HCT116 (cell line): ENCODE measurements around the gene UBE2R2. TPM values are rescaled to one million over a fixed set of nuclear protein-coding genes. Genes with fewer than 3 reads are reported as not detected.

Experiments used
- ATAC-seq: fragments of 200-7000 bp; cut with Tn5 transposase; 2 replicates; pipeline ENCODE4 v1.9.1; 2020; ENCODE audit warnings: mild to moderate bottlenecking, moderate library complexity
- BruUV-seq: library from RNA; stranded (reverse); fragments of 400-500 nt; replicated peaks from 2 replicates; lab custom pipeline; 2021; lab: Mats Ljungman, UMichigan
- CTCF ChIA-PET: fragments of 300-600 bp; sonication (Branson Sonifier 250); formaldehyde crosslinking; loops from one replicate; lab custom pipeline; 2021; ENCODE audit warnings: antibody characterized with exemption; lab: Charles Lee
- POLR2A ChIA-PET: fragments of 300-600, 350-600 bp; sonication (Branson Sonifier 250); formaldehyde crosslinking; loops from one replicate; lab custom pipeline; 2021; ENCODE audit warnings: antibody characterized with exemption; lab: Charles Lee
- RAD21 ChIA-PET, 2 experiments: fragments of 300-600 bp; sonication (Branson Sonifier 250); formaldehyde crosslinking; loops; one replicate each; lab custom pipeline; 2023; ENCODE audit warnings: low total read pairs in 2 of 2; ENCODE audit not compliant: uncharacterized antibody in 2 of 2, unreplicated experiment in 2 of 2, low non-redundant PET in 1 of 2; lab: Charles Lee
- DNase-seq: peaks from one replicate; pipeline ENCODE4 v3.0.0-alpha.2; 2010; ENCODE audit warnings: low read depth, low spot score
- H2AFZ ChIP-seq: fragments of 200-600 bp; shearing (Covaris generic), sonication (generic); 2 replicates; pipeline ENCODE4 v1.6.1; 2017; ENCODE audit warnings: low read depth, mixed run types, mixed read lengths, antibody characterized with exemption, low read length; ENCODE audit not compliant: poor library complexity, severe bottlenecking
- H3K27ac ChIP-seq: 2 replicates; pipeline ENCODE4 v1.5.1; 2012; ENCODE audit warnings: low read depth, low read length
- H3K27me3 ChIP-seq: fragments of 200-600 bp; sonication (generic); 2 replicates; pipeline ENCODE4 v1.6.1; 2016; ENCODE audit warnings: mixed run types, low read length, mixed read lengths; ENCODE audit not compliant: insufficient read depth
- H3K36me3 ChIP-seq, 2 experiments: fragments of 200-500 bp in 1 of 2; fragments of 200-600 bp in 1 of 2; sonication (Bioruptor generic) in 1 of 2; sonication (generic) in 1 of 2; 2 replicates each; pipeline versions ENCODE4 v1.5.1 to v1.6.1; 2014 to 2016; ENCODE audit warnings: low read length in 2 of 2, inconsistent platforms in 1 of 2, mixed read lengths in 1 of 2, mixed run types in 1 of 2; ENCODE audit not compliant: insufficient read depth in 2 of 2, control insufficient read depth in 1 of 2
- H3K4me1 ChIP-seq, 2 experiments: fragments of 200-600 bp in 1 of 2; sonication (generic) in 1 of 2; 2 replicates each; pipeline versions ENCODE4 v1.5.1 to v1.6.1; 2012 to 2017; ENCODE audit warnings: low read length in 2 of 2, inconsistent platforms in 1 of 2, mild to moderate bottlenecking in 1 of 2, mixed read lengths in 1 of 2, mixed run types in 1 of 2, moderate library complexity in 1 of 2; ENCODE audit not compliant: insufficient read depth in 2 of 2, control insufficient read depth in 1 of 2
- H3K4me2 ChIP-seq: fragments of 200-600 bp; sonication (generic); 2 replicates; pipeline ENCODE4 v1.6.1; 2017; ENCODE audit warnings: mixed run types, low read length, mixed read lengths
- H3K4me3 ChIP-seq, 2 experiments: fragments of 200-600 bp in 1 of 2; sonication (generic) in 1 of 2; replicated peaks in 1 of 2; 2 replicates each; pipeline ENCODE4 v1.5.1; 2011 to 2016; ENCODE audit warnings: low read length in 2 of 2, control low read depth in 1 of 2, low read depth in 1 of 2, mild to moderate bottlenecking in 1 of 2, mixed read lengths in 1 of 2, mixed run types in 1 of 2
- H3K79me2 ChIP-seq: fragments of 200-600 bp; sonication (generic); 2 replicates; pipeline ENCODE4 v1.6.1; 2017; ENCODE audit warnings: mild to moderate bottlenecking, mixed run types, low read length, moderate library complexity, mixed read lengths; ENCODE audit not compliant: insufficient read depth
- H3K9ac ChIP-seq: fragments of 200-600 bp; sonication (generic); 2 replicates; pipeline ENCODE4 v1.6.1; 2016; ENCODE audit warnings: low read length, mixed read lengths
- H3K9me2 ChIP-seq: fragments of 200-600 bp; sonication (generic), shearing (Covaris generic); 2 replicates; pipeline ENCODE4 v1.6.1; 2017; ENCODE audit warnings: mixed run types, mild to moderate bottlenecking, moderate library complexity; ENCODE audit not compliant: insufficient read depth
- H3K9me3 ChIP-seq, 2 experiments: fragments of 200-500 bp in 1 of 2; fragments of 200-600 bp in 1 of 2; sonication (Bioruptor generic) in 1 of 2; sonication (generic) in 1 of 2; 2 replicates each; pipeline ENCODE4 v1.6.1; 2014 to 2017; ENCODE audit warnings: low read length in 2 of 2, mixed read lengths in 2 of 2, inconsistent platforms in 1 of 2, low read depth in 1 of 2, mild to moderate bottlenecking in 1 of 2, mixed run types in 1 of 2, moderate library complexity in 1 of 2; ENCODE audit not compliant: control insufficient read depth in 1 of 2, insufficient read depth in 1 of 2
- H4K20me1 ChIP-seq: fragments of 200-600 bp; sonication (generic), shearing (Covaris generic); 2 replicates; pipeline ENCODE4 v1.6.1; 2017; ENCODE audit warnings: mixed run types, mild to moderate bottlenecking, moderate library complexity; ENCODE audit not compliant: insufficient read depth
- EGR1 ChIP-seq: IDR thresholded peaks from 2 replicates; pipeline ENCODE4 v1.6.1; 2012; ENCODE audit warnings: low read depth
- EZH2 ChIP-seq: fragments of 200-600 bp; sonication (generic); IDR thresholded peaks from 2 replicates; pipeline ENCODE4 v1.6.1; 2017; ENCODE audit warnings: antibody characterized with exemption, mixed run types
- FOSL1 ChIP-seq: IDR thresholded peaks from 2 replicates; pipeline ENCODE4 v1.6.1; 2012; ENCODE audit warnings: low read depth
- POLR2A ChIP-seq: IDR thresholded peaks from 2 replicates; pipeline ENCODE4 v1.7.0; 2011; ENCODE audit warnings: borderline replicate concordance; ENCODE audit not compliant: insufficient read depth, insufficient read length; ENCODE audit errors: extremely low read depth
- POLR2AphosphoS5 ChIP-seq: IDR thresholded peaks from 2 replicates; pipeline ENCODE4 v1.6.1; 2011; ENCODE audit warnings: mild to moderate bottlenecking, low read depth, low read length, moderate library complexity
- SIN3A ChIP-seq: IDR thresholded peaks from 2 replicates; pipeline ENCODE4 v1.6.1; 2012; ENCODE audit warnings: low read depth
- TCF7L2 ChIP-seq: IDR thresholded peaks from 2 replicates; pipeline ENCODE4 v1.7.0; 2011; ENCODE audit warnings: borderline replicate concordance, inconsistent platforms; ENCODE audit not compliant: insufficient read depth, insufficient read length; ENCODE audit errors: extremely low read depth
- YY1 ChIP-seq: IDR thresholded peaks from 2 replicates; pipeline ENCODE4 v1.6.1; 2011; ENCODE audit warnings: low read length, low read depth, moderate library complexity, mild to moderate bottlenecking; ENCODE audit not compliant: insufficient replicate concordance; ENCODE audit errors: extremely low read depth
- ZFX ChIP-seq: fragments of 450-650 bp; IDR thresholded peaks from 2 replicates; pipeline ENCODE4 v1.6.1; 2017
- intact Hi-C: fragments of 100-400 bp; cut with micrococcal nuclease; formaldehyde crosslinking; loops from 2 replicates; pipeline ENCODE4 v1.10.0; 2022
- total RNA-seq: library from RNA; stranded (reverse); gene quantifications from one replicate; pipeline ENCODE4 v1.2.1, GENCODE V29; 2021; ENCODE audit not compliant: unreplicated experiment
- TF ChIP-seq, protein P1 (sequence below): IDR thresholded peaks from 2 replicates; pipeline ENCODE4 v1.6.1; 2012
- TF ChIP-seq, protein P2 (sequence below), 3 experiments: fragments of 200-600 bp in 1 of 3; sonication (generic) in 1 of 3; IDR thresholded peaks in 2 of 3; conservative IDR thresholded peaks in 1 of 3; 2 replicates each; pipeline ENCODE4 v1.5.1; 2012 to 2017; ENCODE audit warnings: low read depth in 2 of 3, low read length in 2 of 3, antibody characterized with exemption in 1 of 3, borderline replicate concordance in 1 of 3, control low read depth in 1 of 3, mild to moderate bottlenecking in 1 of 3, mixed read lengths in 1 of 3, mixed run types in 1 of 3, moderate library complexity in 1 of 3; ENCODE audit not compliant: insufficient read depth in 1 of 3

UBE2R2 gene
- total RNA-seq, 1 experiment from 2014 or later, result 47.0 TPM

DNA sequence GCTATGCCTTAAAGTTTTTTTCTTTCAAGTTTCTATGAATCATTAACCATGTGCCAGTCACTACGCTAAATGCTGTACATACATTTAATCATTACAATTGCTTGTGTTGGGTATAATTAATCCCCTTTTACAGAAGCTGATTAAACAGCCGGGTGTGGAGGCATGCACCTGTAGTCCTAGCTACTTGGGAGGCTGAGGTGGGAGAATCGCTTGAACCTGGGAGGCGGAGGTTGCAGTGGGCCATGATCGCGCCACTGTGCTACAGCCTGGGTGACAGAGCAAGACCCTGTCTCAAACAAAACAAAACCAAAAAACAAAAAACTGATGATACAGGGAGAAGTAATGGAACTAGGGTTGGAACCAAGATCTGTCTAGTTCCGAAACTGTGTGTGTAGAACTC, 1.2 kb upstream of the UBE2R2 start:
- TF ChIP-seq EZH2 (no peak), TCF7L2 (no peak), ZFX (no peak)
- RAD21 ChIA-PET, result no interaction called here
- peak overlapping the region in 1 of 2 experiments; percentile 87; a peak in 2 of 4 replicates for H3K4me3 ChIP-seq
- no peaks in the 10 kb centered on the region; a peak in 1 of 4 replicates for H3K36me3 ChIP-seq
- no peaks in the 10 kb centered on the region for H3K9me2 ChIP-seq
- H3K9me3 ChIP-seq, result no peaks in the 10 kb centered on the region
- peak overlapping the region; percentile 91 for H3K4me2 ChIP-seq
- peaks cover 4% of the 10 kb centered on the region; the same call in 1 of the 2 replicates for H4K20me1 ChIP-seq
- no peak for DNase-seq
- peaks cover 28 to 54% of the 10 kb centered on the region in 2 experiments for H3K4me1 ChIP-seq
- peak overlapping the region; percentile 93 for H3K9ac ChIP-seq
- CTCF ChIA-PET, result interaction anchor here (0.8 to 1.0 kb wide), 2 partner anchors 34 to 37 kb away, joined by 3 read pairs; no protein-coding TSS in a partner anchor
- ATAC-seq, result no peak
- BruUV-seq, result no TSS peak
- peak overlapping the region; percentile 95 for H3K27ac ChIP-seq
- H3K27me3 ChIP-seq, result no peaks in the 10 kb centered on the region
- peaks cover 36% of the 10 kb centered on the region for H3K79me2 ChIP-seq
- intact Hi-C loops, result loop anchor here (2.0 to 10.0 kb wide), 3 partner anchors 37 to 259 kb away; no protein-coding TSS in a partner anchor
- POLR2A ChIA-PET, result no interaction called here
- H2AFZ ChIP-seq, result no peak overlapping the region

DNA sequence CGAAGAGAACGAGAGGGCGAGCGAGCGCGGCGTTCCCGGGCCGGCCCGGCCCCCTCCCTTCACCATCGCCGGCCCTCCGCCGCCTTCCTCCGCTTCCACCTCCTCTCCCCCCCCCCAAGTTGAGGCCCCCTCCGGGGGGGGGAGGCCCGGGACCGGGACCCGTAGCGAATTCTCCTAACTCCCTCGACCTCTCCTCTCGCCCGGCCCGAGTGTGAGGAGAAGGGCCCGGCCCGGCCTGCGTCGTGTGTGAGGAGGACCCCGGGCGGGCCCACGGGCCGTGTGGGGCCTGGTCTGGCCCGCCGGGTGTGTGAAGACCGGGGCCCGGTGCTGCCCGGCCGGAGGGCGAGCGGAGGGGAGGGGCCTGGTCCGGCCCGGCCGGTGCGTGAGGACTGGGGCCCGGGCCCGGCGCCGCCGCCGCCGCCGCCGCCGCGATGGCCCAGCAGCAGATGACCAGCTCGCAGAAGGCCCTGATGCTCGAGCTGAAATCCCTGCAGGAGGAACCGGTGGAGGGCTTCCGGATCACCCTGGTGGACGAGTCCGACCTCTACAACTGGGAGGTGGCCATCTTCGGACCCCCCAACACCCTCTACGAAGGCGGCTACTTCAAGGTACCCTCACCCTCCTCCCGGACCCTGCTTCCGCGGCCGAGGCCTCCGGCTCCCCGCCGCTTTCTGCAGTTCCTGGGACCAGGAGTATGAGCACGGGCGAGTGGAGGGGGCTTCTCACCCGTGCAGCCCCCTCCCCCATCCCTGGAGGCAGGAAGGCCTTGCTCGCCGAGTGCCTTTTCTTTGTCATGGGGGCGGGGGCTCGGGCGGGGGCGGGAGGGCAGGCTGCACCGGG, 587 bp downstream of the UBE2R2 start:
- CTCF ChIA-PET, result interaction anchor here (1.0 kb wide), 1 partner anchor 34 kb away, joined by 3 read pairs; no protein-coding TSS in a partner anchor
- Histone ChIP-seq H3K9me3 (no peaks in the 10 kb centered on the region), H3K9me2 (no peaks in the 10 kb centered on the region), H2AFZ (no peak overlapping the region), H3K9ac (peak overlapping the region; percentile 93), H4K20me1 (peaks cover 4% of the 10 kb centered on the region; the same call in 1 of the 2 replicates), H3K4me3 (peak overlapping the region; percentile 87 to 89), H3K79me2 (peaks cover 53% of the 10 kb centered on the region), H3K4me1 (peaks cover 28 to 54% of the 10 kb centered on the region in 2 experiments), H3K4me2 (peak overlapping the region; percentile 91), H3K36me3 (no peaks in the 10 kb centered on the region; a peak in 1 of 4 replicates), H3K27me3 (no peaks in the 10 kb centered on the region), H3K27ac (peak overlapping the region; percentile 99)
- intact Hi-C loops, result loop anchor here (10.0 kb wide), 2 partner anchors 97 to 257 kb away; no protein-coding TSS in a partner anchor
- RAD21 ChIA-PET, result no interaction called here
- ATAC-seq, result peak; percentile 43
- BruUV-seq, result no TSS peak
- DNase-seq, result no peak
- POLR2A ChIA-PET, result interaction anchor here (0.9 kb wide), 1 partner anchor 20 kb away, joined by 3 read pairs; no protein-coding TSS in a partner anchor
- TF ChIP-seq POLR2AphosphoS5 (peak; percentile 33), TCF7L2 (peak; percentile 70), ZFX (peak; percentile 99), FOSL1 (no peak), YY1 (no peak), SIN3A (peak; percentile 0; the same call in 1 of the 2 replicates), POLR2A (peak; percentile 47), EGR1 (no peak)
- TF ChIP-seq, protein P1, sequence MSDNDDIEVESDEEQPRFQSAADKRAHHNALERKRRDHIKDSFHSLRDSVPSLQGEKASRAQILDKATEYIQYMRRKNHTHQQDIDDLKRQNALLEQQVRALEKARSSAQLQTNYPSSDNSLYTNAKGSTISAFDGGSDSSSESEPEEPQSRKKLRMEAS, result no peak
- TF ChIP-seq, protein P2, sequence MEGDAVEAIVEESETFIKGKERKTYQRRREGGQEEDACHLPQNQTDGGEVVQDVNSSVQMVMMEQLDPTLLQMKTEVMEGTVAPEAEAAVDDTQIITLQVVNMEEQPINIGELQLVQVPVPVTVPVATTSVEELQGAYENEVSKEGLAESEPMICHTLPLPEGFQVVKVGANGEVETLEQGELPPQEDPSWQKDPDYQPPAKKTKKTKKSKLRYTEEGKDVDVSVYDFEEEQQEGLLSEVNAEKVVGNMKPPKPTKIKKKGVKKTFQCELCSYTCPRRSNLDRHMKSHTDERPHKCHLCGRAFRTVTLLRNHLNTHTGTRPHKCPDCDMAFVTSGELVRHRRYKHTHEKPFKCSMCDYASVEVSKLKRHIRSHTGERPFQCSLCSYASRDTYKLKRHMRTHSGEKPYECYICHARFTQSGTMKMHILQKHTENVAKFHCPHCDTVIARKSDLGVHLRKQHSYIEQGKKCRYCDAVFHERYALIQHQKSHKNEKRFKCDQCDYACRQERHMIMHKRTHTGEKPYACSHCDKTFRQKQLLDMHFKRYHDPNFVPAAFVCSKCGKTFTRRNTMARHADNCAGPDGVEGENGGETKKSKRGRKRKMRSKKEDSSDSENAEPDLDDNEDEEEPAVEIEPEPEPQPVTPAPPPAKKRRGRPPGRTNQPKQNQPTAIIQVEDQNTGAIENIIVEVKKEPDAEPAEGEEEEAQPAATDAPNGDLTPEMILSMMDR (IDR thresholded peaks at IDR 0.05 in 2 of 3, conservative IDR thresholded peaks at IDR 0.05 in 1 of 3; ENCODE audit: borderline replicate concordance in 1 of 3, insufficient read depth in 1 of 3, low read depth in 2 of 3, low read length in 2 of 3), result peak in 1 of 3 experiments; percentile 12; a peak in 2 of 6 replicates
